Panc1 (cell line): ENCODE data around the gene PARD6G. TPM values are rescaled to one million over a fixed set of nuclear protein-coding genes. Genes with fewer than 3 reads are reported as not detected.

Source experiments
- ATAC-seq: fragments of 200-7000 bp; cut with Tn5 transposase; 2 replicates; pipeline ENCODE4 v1.9.1; 2020; ENCODE audit warnings: mild to moderate bottlenecking, moderate library complexity
- BruUV-seq: library from RNA; stranded (reverse); fragments of 400-500 nt; replicated peaks from 2 replicates; lab custom pipeline; 2021; lab: Mats Ljungman, UMichigan
- CTCF ChIA-PET: fragments of 300-600 bp; sonication (Branson Sonifier 250); formaldehyde crosslinking; loops from one replicate; lab custom pipeline; 2022; ENCODE audit warnings: antibody characterized with exemption; lab: Charles Lee
- POLR2A ChIA-PET: fragments of 300-600 bp; sonication (Branson Sonifier 250); formaldehyde crosslinking; loops from one replicate; lab custom pipeline; 2022; ENCODE audit warnings: antibody characterized with exemption; lab: Charles Lee
- DNase-seq: peaks from one replicate; pipeline ENCODE4 v3.0.0-alpha.2; 2010; ENCODE audit warnings: low read depth, low spot score
- H3K27ac ChIP-seq: 2 replicates; pipeline ENCODE4 v1.5.1; 2011; ENCODE audit warnings: mild to moderate bottlenecking, low read length, inconsistent platforms
- H3K27me3 ChIP-seq: fragments of 200-500 bp; sonication (Bioruptor generic); 2 replicates; pipeline ENCODE4 v1.6.0; 2014; ENCODE audit warnings: low read length, inconsistent platforms; ENCODE audit not compliant: control insufficient read depth, insufficient read depth
- H3K36me3 ChIP-seq: fragments of 200-500 bp; sonication (Bioruptor generic); 2 replicates; pipeline ENCODE4 v1.5.1; 2014; ENCODE audit warnings: inconsistent platforms, mild to moderate bottlenecking, low read length, moderate library complexity; ENCODE audit not compliant: control insufficient read depth, insufficient read depth
- H3K4me1 ChIP-seq: 2 replicates; pipeline ENCODE4 v1.5.1; 2011; ENCODE audit warnings: inconsistent platforms, mild to moderate bottlenecking, low read length, moderate library complexity; ENCODE audit not compliant: control insufficient read depth, insufficient read depth
- H3K4me3 ChIP-seq, 2 experiments: 2 replicates each; pipeline ENCODE4 v1.5.1; 2011 to 2012; ENCODE audit warnings: low read depth in 2 of 2, low read length in 2 of 2, mild to moderate bottlenecking in 2 of 2, inconsistent platforms in 1 of 2, moderate library complexity in 1 of 2
- H3K9me3 ChIP-seq: fragments of 200-500 bp; sonication (Bioruptor generic); 2 replicates; pipeline ENCODE4 v1.5.1; 2014; ENCODE audit warnings: low read depth, mild to moderate bottlenecking, inconsistent platforms, low read length, moderate library complexity; ENCODE audit not compliant: control insufficient read depth, insufficient read depth
- POLR2AphosphoS5 ChIP-seq: IDR thresholded peaks from 2 replicates; pipeline ENCODE4 v1.6.1; 2012; ENCODE audit warnings: mild to moderate bottlenecking, low read depth, low read length, moderate library complexity
- SIN3A ChIP-seq: IDR thresholded peaks from 2 replicates; pipeline ENCODE4 v1.6.1; 2012; ENCODE audit warnings: low read depth, mild to moderate bottlenecking, low read length, moderate library complexity, borderline replicate concordance; ENCODE audit not compliant: insufficient read depth
- TCF7L2 ChIP-seq: IDR thresholded peaks from 2 replicates; pipeline ENCODE4 v1.6.1; 2011; ENCODE audit warnings: mild to moderate bottlenecking, low read depth, low read length, inconsistent platforms
- in situ Hi-C: cut with HindIII; loops from 2 replicates; pipeline ENCODE4 v1.10.0; 2016; ENCODE audit warnings: low sequenced_read_pairs, low pct_unique_long_range_greater_than_20kb
- intact Hi-C: fragments of 100-400 bp; cut with micrococcal nuclease; formaldehyde crosslinking; loops from one replicate; pipeline ENCODE4 v1.10.0; 2022; ENCODE audit not compliant: unreplicated experiment
- total RNA-seq: library from RNA; stranded (reverse); gene quantifications from one replicate; pipeline ENCODE4 v1.2.1, GENCODE V29; 2021; ENCODE audit not compliant: unreplicated experiment
- TF ChIP-seq, protein P1 (sequence below): fragments of 450-650 bp; IDR thresholded peaks from 2 replicates; pipeline ENCODE4 v1.5.1; 2017; ENCODE audit warnings: mild to moderate bottlenecking
- TF ChIP-seq, protein P2 (sequence below), 2 experiments: IDR thresholded peaks; 2 replicates each; pipeline ENCODE4 v1.6.1; 2011 to 2012; ENCODE audit warnings: low read depth in 2 of 2, control low read depth in 1 of 2, low read length in 1 of 2, mild to moderate bottlenecking in 1 of 2, moderate library complexity in 1 of 2; ENCODE audit not compliant: insufficient read depth in 1 of 2

Gene PARD6G
- total RNA-seq, 1 experiment from 2014 or later = 5.2 TPM

DNA sequence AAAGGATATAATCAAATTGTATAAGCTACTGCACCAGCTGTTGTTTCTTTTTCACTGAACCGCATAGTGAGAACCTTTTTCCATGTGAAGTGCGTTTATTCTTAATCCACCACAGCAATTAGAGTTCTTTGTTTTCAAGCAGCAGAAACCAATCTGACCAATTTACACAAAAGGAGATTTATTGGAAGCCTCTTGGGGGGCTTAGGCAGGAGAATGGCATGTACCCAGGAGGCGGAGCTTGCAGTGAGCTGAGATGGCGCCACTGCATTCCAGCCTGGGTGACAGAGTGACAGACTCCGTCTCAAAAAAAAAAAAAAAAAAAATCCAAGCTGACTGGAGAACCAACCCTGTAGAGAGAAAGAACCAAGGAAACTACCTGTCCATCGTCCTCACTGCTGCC, 128.2 kb downstream of the PARD6G start:
- Histone ChIP-seq H3K27ac (no peak overlapping the region), H3K4me3 (no peak overlapping the region), H3K27me3 (no peaks in the 10 kb centered on the region), H3K36me3 (0 out of 2 replicates have a peak, but pooled peaks cover 3% of the 10 kb centered on the region), H3K4me1 (no peaks in the 10 kb centered on the region), H3K9me3 (no peaks in the 10 kb centered on the region)
- no peak for DNase-seq
- in situ Hi-C loops = no loop called here
- intact Hi-C loops = no loop called here
- TF ChIP-seq TCF7L2 (no peak), SIN3A (no peak), POLR2AphosphoS5 (no peak)
- TF ChIP-seq, protein P1, sequence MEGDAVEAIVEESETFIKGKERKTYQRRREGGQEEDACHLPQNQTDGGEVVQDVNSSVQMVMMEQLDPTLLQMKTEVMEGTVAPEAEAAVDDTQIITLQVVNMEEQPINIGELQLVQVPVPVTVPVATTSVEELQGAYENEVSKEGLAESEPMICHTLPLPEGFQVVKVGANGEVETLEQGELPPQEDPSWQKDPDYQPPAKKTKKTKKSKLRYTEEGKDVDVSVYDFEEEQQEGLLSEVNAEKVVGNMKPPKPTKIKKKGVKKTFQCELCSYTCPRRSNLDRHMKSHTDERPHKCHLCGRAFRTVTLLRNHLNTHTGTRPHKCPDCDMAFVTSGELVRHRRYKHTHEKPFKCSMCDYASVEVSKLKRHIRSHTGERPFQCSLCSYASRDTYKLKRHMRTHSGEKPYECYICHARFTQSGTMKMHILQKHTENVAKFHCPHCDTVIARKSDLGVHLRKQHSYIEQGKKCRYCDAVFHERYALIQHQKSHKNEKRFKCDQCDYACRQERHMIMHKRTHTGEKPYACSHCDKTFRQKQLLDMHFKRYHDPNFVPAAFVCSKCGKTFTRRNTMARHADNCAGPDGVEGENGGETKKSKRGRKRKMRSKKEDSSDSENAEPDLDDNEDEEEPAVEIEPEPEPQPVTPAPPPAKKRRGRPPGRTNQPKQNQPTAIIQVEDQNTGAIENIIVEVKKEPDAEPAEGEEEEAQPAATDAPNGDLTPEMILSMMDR = no peak
- TF ChIP-seq, protein P2, sequence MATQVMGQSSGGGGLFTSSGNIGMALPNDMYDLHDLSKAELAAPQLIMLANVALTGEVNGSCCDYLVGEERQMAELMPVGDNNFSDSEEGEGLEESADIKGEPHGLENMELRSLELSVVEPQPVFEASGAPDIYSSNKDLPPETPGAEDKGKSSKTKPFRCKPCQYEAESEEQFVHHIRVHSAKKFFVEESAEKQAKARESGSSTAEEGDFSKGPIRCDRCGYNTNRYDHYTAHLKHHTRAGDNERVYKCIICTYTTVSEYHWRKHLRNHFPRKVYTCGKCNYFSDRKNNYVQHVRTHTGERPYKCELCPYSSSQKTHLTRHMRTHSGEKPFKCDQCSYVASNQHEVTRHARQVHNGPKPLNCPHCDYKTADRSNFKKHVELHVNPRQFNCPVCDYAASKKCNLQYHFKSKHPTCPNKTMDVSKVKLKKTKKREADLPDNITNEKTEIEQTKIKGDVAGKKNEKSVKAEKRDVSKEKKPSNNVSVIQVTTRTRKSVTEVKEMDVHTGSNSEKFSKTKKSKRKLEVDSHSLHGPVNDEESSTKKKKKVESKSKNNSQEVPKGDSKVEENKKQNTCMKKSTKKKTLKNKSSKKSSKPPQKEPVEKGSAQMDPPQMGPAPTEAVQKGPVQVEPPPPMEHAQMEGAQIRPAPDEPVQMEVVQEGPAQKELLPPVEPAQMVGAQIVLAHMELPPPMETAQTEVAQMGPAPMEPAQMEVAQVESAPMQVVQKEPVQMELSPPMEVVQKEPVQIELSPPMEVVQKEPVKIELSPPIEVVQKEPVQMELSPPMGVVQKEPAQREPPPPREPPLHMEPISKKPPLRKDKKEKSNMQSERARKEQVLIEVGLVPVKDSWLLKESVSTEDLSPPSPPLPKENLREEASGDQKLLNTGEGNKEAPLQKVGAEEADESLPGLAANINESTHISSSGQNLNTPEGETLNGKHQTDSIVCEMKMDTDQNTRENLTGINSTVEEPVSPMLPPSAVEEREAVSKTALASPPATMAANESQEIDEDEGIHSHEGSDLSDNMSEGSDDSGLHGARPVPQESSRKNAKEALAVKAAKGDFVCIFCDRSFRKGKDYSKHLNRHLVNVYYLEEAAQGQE (IDR thresholded peaks at IDR 0.05; ENCODE audit: insufficient read depth in 1 of 2, low read depth in 2 of 2, low read length in 1 of 2) = no peak
- ChIA-PET POLR2A (no interaction called here), CTCF (no interaction called here)
- ATAC-seq = no peak
- BruUV-seq = no TSS peak

DNA sequence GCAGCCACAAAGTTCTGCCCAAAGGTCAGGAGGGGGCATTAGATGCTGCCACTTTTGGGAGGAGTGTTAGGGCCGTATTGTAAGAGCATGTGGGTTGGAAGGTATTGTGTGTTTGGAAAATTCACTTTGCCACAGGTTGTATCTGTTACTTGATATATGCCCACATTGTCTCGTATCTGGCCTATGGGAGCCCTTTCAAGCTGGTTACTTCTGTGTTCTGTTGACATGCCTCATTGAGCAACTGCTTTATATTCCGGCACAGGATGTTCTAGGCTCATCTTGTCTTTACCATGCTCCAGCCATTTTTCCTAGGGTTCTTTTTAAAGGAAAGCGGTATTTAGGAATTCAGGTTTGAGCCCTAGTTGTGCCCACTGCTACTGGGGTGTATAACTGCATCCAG, 132.3 kb downstream of the PARD6G start:
- Histone ChIP-seq H3K9me3 (no peaks in the 10 kb centered on the region), H3K27ac (no peak overlapping the region), H3K4me1 (peaks cover 22% of the 10 kb centered on the region), H3K27me3 (no peaks in the 10 kb centered on the region), H3K4me3 (no peak overlapping the region), H3K36me3 (0 out of 2 replicates have a peak, but pooled peaks cover 3% of the 10 kb centered on the region)
- intact Hi-C loops (no loop called here), in situ Hi-C loops (no loop called here)
- BruUV-seq = no TSS peak
- DNase-seq (no peak), ATAC-seq (no peak)
- ChIA-PET POLR2A (no interaction called here), CTCF (no interaction called here)
- TF ChIP-seq POLR2AphosphoS5 = no peak
- TF ChIP-seq, protein P2 (IDR thresholded peaks at IDR 0.05; ENCODE audit: insufficient read depth in 1 of 2, low read depth in 2 of 2, low read length in 1 of 2) = no peak
- TF ChIP-seq TCF7L2 = no peak
- TF ChIP-seq, protein P1 = no peak
- TF ChIP-seq SIN3A = no peak
